Hematopoietic multipotent progenitor cell treated with erythropoietin and hydrocortisone succinate and interleukin-3 and kit ligand, for 15 days (in vitro differentiated cells): ENCODE results near the gene RFX4.
"Not testable (repeated sequence)": the region's sequence is repeated elsewhere in the genome, so short reads cannot be mapped to it uniquely, and the experiment has no call there.

Source experiments
- DNase-seq: peaks from one replicate; pipeline ENCODE4 v3.0.0-alpha.2; 2015; ENCODE audit warnings: low spot score

Gene RFX4

DNA sequence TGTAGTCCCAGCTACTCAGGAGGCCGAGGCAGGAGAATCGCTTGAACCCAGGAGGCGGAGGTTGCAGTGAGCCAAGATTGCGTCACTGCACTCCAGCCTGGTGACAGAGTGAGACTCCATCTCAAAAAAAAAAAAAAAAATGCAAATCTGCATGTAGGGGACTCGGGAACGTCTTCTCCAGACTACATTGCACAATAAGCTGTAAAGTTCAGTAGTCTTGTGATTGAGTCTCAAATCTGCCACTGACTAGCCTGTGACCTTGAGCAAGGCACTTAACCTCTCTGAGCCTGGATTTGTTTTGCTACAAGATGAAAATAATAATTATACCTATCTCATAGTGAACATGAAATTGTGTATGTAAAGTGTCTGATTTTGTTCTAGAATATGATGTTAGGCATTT lies 109.2 kb downstream of the RFX4 start:
- DNase-seq: not testable (repeated sequence)

DNA sequence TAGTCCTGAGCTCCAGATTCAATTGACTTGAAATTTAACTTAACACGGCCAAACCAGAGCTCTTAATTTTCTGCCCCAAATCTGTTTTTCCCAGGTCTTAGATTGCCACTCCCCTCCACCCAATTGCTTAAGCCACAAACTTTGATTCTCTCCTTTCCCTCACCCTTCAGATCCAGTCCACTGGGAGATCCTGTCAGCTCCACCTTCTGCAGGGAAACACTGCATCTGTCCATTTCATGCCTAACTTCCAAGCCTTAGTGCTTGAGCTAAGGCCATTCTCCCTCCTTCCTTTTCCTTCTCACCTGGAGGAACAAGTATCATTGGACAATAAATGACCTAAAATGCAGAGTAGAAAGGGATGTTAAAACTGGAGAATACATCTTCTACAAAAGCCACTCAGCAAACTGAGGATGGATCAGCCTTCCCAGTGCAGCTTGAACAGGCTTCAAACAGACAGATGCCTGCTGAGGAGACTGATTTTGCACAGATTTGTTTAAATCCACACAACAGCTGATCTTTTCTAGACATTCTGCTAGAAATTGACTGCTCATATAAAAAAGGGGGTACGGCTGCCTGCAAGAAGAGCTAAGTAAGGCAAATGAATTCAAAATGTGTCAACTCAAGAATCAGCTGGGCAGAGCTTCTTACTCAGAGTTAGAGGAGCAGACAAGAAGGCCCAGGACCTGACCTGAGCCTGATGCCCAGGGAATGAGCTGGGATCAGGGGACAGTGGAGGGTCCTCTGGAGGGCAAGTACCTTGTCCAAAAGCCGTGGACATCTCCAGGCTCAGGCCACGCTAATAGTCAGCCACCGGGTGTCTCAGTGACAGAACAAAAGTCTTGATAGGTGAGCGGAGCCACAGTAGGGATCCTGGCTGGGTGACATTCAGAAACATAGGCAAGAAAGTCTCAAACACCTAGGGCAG lies 110.4 kb downstream of the RFX4 start:
- no peak for DNase-seq

DNA sequence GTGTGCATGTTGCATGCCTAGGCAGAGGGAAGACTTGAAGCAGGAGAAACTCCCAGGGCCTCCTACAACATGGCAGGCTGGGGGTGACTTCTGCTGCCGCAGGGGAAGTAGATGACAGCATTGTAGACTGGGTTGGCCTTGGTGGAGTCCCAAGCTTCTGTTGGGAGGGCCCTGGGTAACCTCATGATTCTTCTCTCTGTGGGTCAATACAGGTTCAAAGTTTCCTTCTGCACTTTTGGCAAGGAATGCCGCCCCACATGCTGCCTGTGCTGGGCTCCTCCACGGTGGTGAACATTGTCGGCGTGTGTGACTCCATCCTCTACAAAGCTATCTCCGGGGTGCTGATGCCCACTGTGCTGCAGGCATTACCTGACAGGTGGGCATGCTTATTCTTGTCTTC lies 113.3 kb downstream of the RFX4 start:
- no peak for DNase-seq

DNA sequence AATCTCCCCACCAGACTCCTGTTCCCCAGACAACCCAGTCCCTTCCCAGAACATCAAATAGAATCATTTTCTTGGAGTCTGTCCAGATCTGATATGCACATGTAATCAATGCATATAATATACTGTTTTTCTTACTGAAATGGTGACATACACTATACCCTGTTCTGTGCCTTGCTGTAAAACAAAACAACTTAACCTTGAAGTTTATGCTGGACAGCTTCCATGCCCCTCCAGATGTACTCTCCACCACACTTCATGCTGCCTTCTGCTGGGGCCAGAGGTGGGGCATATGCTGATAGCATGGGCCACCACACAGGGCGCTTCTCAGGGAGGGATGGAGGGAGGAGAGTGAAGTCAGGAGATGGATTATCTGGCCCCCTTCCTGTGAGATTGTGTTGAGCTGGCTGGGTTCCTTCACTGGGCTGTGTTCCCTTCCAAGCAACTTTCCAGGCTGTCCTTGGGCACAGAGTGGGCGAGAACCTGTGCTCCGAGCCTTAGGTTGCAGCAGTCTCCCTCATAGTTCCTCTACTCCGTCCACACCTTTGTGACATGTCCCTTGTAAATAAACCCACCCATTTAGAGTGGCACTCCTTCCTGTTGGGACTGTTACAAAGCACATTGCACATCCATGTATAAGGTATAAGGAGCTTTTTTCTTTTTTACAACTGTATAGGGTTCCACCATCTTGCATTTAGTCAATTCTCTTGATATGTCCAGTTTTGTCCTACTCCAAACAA lies 114.0 kb downstream of the RFX4 start:
- DNase-seq: no peak

DNA sequence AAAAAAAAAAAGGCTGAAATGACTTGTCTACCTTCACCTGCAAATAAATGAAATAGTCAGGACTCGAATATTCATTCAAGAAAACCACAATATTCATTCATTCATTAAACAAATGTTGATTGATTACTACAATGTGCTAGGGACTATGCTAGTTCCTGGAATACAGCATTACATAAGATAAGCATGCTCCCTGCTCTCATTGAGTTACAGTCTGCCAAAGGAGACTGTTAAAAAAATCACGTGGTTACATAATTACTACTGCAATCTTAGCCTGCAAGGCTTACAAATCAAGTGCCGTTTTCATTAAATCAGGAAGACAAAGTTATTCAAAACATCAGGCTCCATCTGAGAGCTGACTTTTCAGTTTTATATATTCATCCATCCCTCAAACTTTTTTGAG lies 121.3 kb downstream of the RFX4 start:
- no peak for DNase-seq

DNA sequence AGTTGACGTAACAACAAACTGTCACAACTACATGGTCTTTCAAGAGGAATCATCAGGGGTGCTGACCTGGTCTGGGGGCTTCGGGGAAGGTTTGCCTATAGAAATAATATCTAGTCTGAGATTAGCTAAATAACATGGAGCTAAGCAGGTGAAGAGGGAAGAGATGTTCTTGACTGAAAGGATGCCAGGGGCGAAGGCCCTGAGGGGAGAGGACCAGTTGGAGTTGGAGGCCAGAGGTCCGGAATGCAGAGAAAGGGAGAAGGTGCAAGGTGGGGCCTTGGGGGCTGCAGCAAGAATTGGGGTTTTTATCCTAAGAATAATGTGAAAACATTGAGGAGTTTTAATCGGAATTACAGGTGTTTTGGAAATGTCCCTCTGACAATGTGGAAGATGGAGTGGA lies 123.2 kb downstream of the RFX4 start:
- no peak for DNase-seq

GRCh38 chr12:106709068-106709511 lies 126.3 kb downstream of the RFX4 start:
- DNase-seq: no peak

GRCh38 chr12:106710143-106710893 lies 127.5 kb downstream of the RFX4 start:
- DNase-seq: no peak

DNA sequence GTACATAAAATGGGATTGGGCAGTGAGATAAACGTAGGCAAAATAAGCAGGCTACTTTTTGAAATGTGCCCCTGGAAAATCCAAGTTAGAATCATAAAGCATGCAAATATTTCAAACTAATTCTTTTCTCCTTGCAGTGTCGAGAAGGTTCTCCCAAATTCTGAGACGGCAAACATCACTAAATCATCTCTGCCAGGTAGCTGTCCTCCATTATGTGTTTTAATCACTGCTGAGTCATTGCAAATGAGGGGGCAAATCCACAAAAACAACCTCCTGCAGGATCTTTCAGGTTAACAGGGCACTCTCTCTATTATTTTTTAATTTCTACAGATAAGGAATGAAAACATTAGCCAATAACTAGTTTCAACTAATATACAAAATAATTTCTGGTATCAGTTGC lies 128.5 kb downstream of the RFX4 start:
- no peak for DNase-seq

GRCh38 chr12:106712768-106713167 lies 130.0 kb downstream of the RFX4 start:
- no peak for DNase-seq

DNA sequence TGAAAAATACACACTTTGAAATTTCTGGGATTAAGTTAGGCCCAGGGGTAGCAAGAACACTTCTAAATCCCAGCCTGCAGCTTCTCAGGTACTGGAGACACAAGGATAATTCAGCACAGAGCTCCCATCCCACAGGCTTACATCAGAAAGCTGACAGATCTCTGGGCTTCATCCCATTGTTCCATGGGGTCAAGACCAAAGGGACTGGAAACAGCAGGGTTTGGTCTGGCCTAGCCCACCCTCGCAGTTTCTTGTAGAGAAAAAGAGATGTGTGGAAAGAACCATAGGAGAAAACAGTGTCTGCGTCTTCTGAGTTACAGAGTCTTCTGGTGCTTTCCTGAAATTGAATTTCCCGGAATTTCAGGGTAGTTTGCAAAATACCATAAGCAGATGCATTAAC lies 132.1 kb downstream of the RFX4 start:
- DNase-seq: no peak

DNA sequence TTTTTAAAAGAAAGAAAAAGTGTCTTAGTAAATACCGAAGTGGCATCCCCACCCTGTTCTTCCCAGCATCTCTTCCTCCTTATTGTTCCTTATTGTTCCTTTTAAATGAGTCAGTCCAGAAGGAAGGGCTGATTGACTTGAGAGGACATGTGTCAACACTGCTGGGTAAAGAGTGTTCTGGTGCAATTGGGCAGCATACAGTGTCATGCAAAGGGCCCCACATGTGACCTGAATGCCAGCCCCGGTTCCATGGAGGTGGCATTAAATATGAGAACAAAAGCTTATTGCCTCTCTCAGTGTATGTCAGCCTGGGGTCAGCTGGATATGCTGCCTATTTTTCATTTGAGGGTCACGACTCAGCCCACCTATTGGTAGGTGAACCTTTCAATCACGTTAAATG lies 132.8 kb downstream of the RFX4 start:
- no peak for DNase-seq

GRCh38 chr12:106717673-106718072 lies 134.9 kb downstream of the RFX4 start:
- no peak for DNase-seq

DNA sequence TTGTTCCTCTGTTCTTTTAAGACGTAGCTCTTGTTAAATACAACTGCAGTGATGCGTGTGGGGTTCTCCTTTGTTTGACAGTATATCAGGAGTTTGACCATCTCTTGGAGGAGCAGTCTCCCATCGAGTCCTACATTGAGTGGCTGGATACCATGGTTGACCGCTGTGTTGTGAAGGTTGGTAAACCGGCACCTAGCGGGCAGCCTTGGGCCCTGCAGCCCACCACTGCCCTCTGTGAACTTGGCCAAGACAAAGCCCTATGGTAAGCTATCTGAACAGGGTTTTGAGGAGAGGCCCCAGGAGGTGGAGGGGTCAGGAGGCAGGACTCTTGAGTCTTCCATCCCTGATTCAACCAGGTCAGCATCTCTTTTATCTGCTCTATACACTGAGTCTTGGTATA lies 137.1 kb downstream of the RFX4 start:
- no peak for DNase-seq

DNA sequence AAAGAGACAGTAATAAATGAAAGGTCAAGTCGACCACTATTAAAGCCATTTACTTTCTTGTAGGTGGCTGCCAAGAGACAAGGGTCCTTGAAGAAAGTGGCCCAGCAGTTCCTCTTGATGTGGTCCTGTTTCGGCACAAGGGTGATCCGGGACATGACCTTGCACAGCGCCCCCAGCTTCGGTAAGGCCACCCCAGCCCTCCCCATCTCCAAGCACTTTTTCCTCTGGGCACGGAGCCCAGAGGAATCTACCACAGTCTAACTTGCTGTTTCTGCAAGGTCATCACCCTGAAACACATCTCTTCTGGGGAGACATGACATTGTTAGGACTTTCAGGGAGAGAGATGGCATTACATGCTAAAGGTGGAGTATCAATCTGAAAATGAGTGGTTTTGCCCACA lies 137.9 kb downstream of the RFX4 start:
- no peak for DNase-seq

DNA sequence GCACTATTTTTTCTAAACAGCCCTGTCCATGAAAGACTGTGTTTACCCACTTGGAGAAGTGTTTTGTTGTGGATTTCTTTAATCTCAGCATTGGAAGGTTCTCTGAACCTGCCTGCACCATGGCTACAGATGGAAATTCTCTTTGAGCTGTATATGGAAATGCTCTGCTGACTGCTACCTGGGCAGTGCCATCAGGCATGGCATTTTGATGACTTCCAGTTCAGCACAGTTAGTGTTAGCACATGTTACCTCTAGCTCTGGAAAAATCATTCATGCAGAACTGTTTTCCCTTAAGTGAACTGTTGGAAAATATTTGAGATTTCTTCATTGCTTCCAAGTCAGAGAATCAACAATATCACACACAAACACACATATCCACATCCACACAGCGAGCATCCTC lies 139.1 kb downstream of the RFX4 start:
- no peak for DNase-seq

- no peak for DNase-seq
Measured at GRCh38 chr12:106722837-106723236, 140.0 kb downstream of the RFX4 start.

DNA sequence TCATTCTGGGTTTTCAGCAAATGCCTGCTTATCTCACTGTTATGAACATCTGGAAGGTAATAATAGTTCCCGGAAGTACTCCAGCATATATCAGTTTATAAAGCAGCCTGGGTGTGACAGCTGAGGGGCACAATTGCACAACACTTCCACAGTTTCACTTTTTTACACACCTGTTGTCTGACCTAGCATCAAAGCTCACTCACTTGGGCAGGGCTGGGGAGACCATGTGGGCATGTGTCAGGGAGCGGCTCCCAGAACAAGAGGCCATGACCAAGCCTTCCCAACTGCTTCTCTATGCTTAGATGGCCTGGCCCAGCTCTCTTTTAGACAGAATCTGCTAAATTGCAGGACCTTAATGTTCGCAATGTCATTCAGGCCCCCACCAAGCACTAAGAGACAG lies 140.6 kb downstream of the RFX4 start:
- DNase-seq: no peak

GRCh38 chr12:106724116-106724515 lies 141.3 kb downstream of the RFX4 start:
- DNase-seq: no peak

DNA sequence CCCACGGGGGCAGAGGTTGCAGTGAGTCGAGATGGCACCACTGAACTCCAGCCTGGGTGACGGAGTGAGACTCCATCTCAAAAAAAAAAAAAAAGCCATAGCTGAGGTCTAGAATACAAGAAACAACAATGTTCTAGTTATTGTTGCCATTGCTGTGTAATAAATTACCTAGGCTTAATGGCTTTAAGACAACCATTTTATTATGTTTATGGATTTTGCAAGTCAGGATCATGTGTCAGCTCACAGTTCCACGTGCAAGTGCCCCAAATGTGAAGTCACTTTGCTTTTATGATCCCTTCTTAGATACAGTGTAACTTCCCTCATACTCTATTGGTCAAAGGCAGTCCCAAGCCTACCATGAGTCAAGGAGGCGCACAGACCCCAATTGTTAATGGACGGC lies 142.1 kb downstream of the RFX4 start:
- DNase-seq: no peak

DNA sequence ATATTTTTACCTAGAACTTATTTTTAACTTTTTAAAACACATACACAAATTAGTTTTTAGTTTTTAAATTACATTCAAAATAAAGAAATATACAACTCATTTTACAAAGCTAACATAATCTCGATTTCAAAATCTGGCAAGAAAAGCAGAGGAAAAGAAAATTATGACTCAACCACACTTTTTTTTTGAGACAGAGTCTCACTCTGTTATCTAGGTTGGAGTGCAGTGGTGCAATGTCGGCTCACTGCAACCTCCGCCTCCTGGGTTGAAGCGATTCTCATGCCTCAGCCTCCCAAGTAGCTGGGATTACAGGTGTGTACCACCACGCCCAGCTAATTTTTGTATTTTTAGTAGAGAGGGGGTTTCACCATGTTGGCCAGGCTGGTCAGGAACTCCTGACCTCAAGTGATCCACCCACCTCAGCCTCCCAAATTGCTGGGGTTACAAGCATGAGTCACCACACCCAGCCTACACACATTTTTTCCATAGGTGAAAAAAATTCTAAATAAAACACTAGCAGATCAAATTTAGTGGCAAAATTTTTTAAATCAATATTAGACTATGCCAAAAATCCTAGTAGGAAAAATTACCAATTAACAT lies 143.9 kb downstream of the RFX4 start:
- DNase-seq: not testable (repeated sequence)

- DNase-seq: no peak
Measured at GRCh38 chr12:106729611-106730010, 146.8 kb downstream of the RFX4 start.
